NT2/D1 (cell line): ENCODE data around the gene PRICKLE2.
"Not testable (repeated sequence)": the region's sequence is repeated elsewhere in the genome, so short reads cannot be mapped to it uniquely, and the experiment has no call there.

Experiments used
- DNase-seq: peaks from one replicate; pipeline ENCODE4 v3.0.0-alpha.2; 2011; ENCODE audit warnings: low read depth, low spot score
- H3K27me3 ChIP-seq: 2 replicates; pipeline ENCODE4 v1.6.0; 2011; ENCODE audit warnings: mild to moderate bottlenecking; ENCODE audit not compliant: insufficient read length, insufficient read depth
- H3K36me3 ChIP-seq: 2 replicates; pipeline ENCODE4 v1.6.1; 2011; ENCODE audit warnings: mild to moderate bottlenecking, low read length, mixed read lengths; ENCODE audit not compliant: insufficient read depth, insufficient read length
- H3K4me1 ChIP-seq: 2 replicates; pipeline ENCODE4 v1.5.1; 2011; ENCODE audit not compliant: insufficient read depth, insufficient read length
- H3K4me3 ChIP-seq: 2 replicates; pipeline ENCODE4 v1.5.1; 2011; ENCODE audit warnings: low read depth; ENCODE audit not compliant: insufficient read length
- H3K9ac ChIP-seq: 2 replicates; pipeline ENCODE4 v1.6.0; 2011; ENCODE audit warnings: low read depth; ENCODE audit not compliant: insufficient read length
- H3K9me3 ChIP-seq: 2 replicates; pipeline ENCODE4 v1.5.1; 2011; ENCODE audit warnings: mild to moderate bottlenecking, low read length; ENCODE audit not compliant: insufficient read depth
- SUZ12 ChIP-seq: IDR thresholded peaks from 2 replicates; pipeline ENCODE4 v1.6.1; 2011; ENCODE audit not compliant: insufficient read length, insufficient read depth; ENCODE audit errors: extremely low read depth
- YY1 ChIP-seq: IDR thresholded peaks from 2 replicates; pipeline ENCODE4 v1.6.1; 2011; ENCODE audit not compliant: insufficient read length, insufficient read depth
- ZNF274 ChIP-seq: IDR thresholded peaks from 2 replicates; pipeline ENCODE4 v1.6.1; 2011; ENCODE audit warnings: mild to moderate bottlenecking, low read depth, low read length

The PRICKLE2 gene

GRCh38 chr3:64093825-64094712 lies 131.2 kb downstream of the PRICKLE2 start:
- Histone ChIP-seq H3K36me3 (peaks cover 18% of the 10 kb centered on the region), H3K4me3 (no peak overlapping the region), H3K9me3 (no peaks in the 10 kb centered on the region), H3K27me3 (no peaks in the 10 kb centered on the region), H3K9ac (no peak overlapping the region), H3K4me1 (no peaks in the 10 kb centered on the region)
- TF ChIP-seq YY1: no peak
- TF ChIP-seq ZNF274: no peak
- TF ChIP-seq SUZ12: no peak
- no peak for DNase-seq

- no peaks in the 10 kb centered on the region for H3K4me1 ChIP-seq
- TF ChIP-seq SUZ12 (no peak), YY1 (no peak), ZNF274 (no peak)
- no peak overlapping the region for H3K9ac ChIP-seq
- no peaks in the 10 kb centered on the region for H3K27me3 ChIP-seq
- peaks cover 12% of the 10 kb centered on the region for H3K36me3 ChIP-seq
- no peak overlapping the region for H3K4me3 ChIP-seq
- H3K9me3 ChIP-seq: no peaks in the 10 kb centered on the region
- DNase-seq: no peak
These were observed 132.1 kb downstream of the PRICKLE2 start for GRCh38 chr3:64093211-64093610.

GRCh38 chr3:64091501-64091900 lies 133.8 kb downstream of the PRICKLE2 start:
- Histone ChIP-seq H3K27me3 (no peaks in the 10 kb centered on the region), H3K4me1 (peaks cover 2% of the 10 kb centered on the region), H3K4me3 (no peak overlapping the region), H3K9me3 (no peaks in the 10 kb centered on the region), H3K9ac (no peak overlapping the region), H3K36me3 (peaks cover 4% of the 10 kb centered on the region)
- no peak for DNase-seq
- TF ChIP-seq ZNF274 (no peak), SUZ12 (no peak), YY1 (no peak)

GRCh38 chr3:64089386-64089785 lies 135.9 kb downstream of the PRICKLE2 start:
- not testable (repeated sequence) for H3K36me3 ChIP-seq, H3K27me3 ChIP-seq, H3K4me3 ChIP-seq, H3K9me3 ChIP-seq, H3K9ac ChIP-seq, H3K4me1 ChIP-seq, DNase-seq

- Histone ChIP-seq H3K9ac (no peak overlapping the region), H3K4me3 (no peak overlapping the region), H3K9me3 (peaks cover 12% of the 10 kb centered on the region), H3K36me3 (no peaks in the 10 kb centered on the region), H3K4me1 (peaks cover 4% of the 10 kb centered on the region), H3K27me3 (no peaks in the 10 kb centered on the region)
- TF ChIP-seq SUZ12: no peak
- TF ChIP-seq YY1: no peak
- no peak for TF ChIP-seq ZNF274
- no peak for DNase-seq
These were observed 136.7 kb downstream of the PRICKLE2 start for GRCh38 chr3:64088408-64089205.

GRCh38 chr3:64086479-64087252 lies 138.6 kb downstream of the PRICKLE2 start:
- TF ChIP-seq SUZ12 (no peak), ZNF274 (no peak), YY1 (no peak)
- no peaks in the 10 kb centered on the region for H3K27me3 ChIP-seq
- peaks cover 4% of the 10 kb centered on the region for H3K4me1 ChIP-seq
- H3K9ac ChIP-seq: no peak overlapping the region
- H3K36me3 ChIP-seq: no peaks in the 10 kb centered on the region
- no peak overlapping the region for H3K4me3 ChIP-seq
- DNase-seq: no peak
- H3K9me3 ChIP-seq: peaks cover 12% of the 10 kb centered on the region
